HepG2 (cell line): ENCODE results near the gene MYO16.

ENCODE experiments used
- ASH2L ChIP-seq: fragments of 300-600, 200-600 bp; sonication (generic); IDR thresholded peaks from 2 replicates; pipeline ENCODE4 v1.7.0; 2017; ENCODE audit warnings: low read depth, mild to moderate bottlenecking, moderate library complexity, mixed read lengths, low read length; ENCODE audit not compliant: insufficient read length
- CBFB ChIP-seq: sonication (generic); formaldehyde crosslinking; IDR thresholded peaks from 2 replicates; pipeline ENCODE4 v1.4.0; 2020; ENCODE audit warnings: missing genetic modification reagents
- ELK4 ChIP-seq: sonication (generic); formaldehyde crosslinking; IDR thresholded peaks from 2 replicates; pipeline ENCODE4 v1.9.0; 2021; ENCODE audit warnings: missing genetic modification reagents, borderline replicate concordance
- ZNF451 ChIP-seq: sonication (generic); formaldehyde crosslinking; IDR thresholded peaks from 2 replicates; pipeline ENCODE4 v1.5.0; 2020; ENCODE audit warnings: mild to moderate bottlenecking, missing genetic modification reagents
- TF ChIP-seq, protein P1 (sequence below): sonication (generic); formaldehyde crosslinking; IDR thresholded peaks from 2 replicates; pipeline ENCODE4 v1.5.0; 2020; ENCODE audit warnings: mild to moderate bottlenecking, missing genetic modification reagents, moderate library complexity
- TF ChIP-seq, protein P2 (sequence below): sonication (generic); formaldehyde crosslinking; IDR thresholded peaks from 2 replicates; pipeline ENCODE4 v1.4.0; 2020; ENCODE audit warnings: missing genetic modification reagents, borderline replicate concordance

DNA sequence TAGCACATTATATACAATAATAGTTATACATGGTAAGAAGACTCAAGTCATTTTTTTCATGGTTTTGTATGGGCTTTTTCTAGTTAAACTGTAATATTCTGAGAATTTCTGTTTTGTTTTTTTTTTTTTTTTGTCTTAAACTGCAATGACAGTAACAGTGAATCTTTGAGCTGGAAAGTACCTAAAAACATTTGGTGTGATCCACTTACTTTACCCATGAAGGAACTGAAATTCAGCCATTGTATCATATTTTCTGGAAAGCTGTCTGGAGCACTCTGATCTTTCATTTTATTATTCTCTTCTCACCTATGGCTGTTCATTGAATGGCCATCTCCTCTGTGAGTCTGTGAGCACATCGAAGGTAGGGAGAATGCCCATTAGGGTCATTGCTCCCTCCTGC lies 37.8 kb downstream of the MYO16 start:
- no peak for TF ChIP-seq ELK4 (CRISPR knock-in tag)
- TF ChIP-seq CBFB (CRISPR knock-in tag): no peak
- TF ChIP-seq, protein P1, sequence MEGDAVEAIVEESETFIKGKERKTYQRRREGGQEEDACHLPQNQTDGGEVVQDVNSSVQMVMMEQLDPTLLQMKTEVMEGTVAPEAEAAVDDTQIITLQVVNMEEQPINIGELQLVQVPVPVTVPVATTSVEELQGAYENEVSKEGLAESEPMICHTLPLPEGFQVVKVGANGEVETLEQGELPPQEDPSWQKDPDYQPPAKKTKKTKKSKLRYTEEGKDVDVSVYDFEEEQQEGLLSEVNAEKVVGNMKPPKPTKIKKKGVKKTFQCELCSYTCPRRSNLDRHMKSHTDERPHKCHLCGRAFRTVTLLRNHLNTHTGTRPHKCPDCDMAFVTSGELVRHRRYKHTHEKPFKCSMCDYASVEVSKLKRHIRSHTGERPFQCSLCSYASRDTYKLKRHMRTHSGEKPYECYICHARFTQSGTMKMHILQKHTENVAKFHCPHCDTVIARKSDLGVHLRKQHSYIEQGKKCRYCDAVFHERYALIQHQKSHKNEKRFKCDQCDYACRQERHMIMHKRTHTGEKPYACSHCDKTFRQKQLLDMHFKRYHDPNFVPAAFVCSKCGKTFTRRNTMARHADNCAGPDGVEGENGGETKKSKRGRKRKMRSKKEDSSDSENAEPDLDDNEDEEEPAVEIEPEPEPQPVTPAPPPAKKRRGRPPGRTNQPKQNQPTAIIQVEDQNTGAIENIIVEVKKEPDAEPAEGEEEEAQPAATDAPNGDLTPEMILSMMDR (CRISPR knock-in tag): no peak
- no peak for TF ChIP-seq ASH2L
- TF ChIP-seq ZNF451: no peak
- TF ChIP-seq, protein P2, sequence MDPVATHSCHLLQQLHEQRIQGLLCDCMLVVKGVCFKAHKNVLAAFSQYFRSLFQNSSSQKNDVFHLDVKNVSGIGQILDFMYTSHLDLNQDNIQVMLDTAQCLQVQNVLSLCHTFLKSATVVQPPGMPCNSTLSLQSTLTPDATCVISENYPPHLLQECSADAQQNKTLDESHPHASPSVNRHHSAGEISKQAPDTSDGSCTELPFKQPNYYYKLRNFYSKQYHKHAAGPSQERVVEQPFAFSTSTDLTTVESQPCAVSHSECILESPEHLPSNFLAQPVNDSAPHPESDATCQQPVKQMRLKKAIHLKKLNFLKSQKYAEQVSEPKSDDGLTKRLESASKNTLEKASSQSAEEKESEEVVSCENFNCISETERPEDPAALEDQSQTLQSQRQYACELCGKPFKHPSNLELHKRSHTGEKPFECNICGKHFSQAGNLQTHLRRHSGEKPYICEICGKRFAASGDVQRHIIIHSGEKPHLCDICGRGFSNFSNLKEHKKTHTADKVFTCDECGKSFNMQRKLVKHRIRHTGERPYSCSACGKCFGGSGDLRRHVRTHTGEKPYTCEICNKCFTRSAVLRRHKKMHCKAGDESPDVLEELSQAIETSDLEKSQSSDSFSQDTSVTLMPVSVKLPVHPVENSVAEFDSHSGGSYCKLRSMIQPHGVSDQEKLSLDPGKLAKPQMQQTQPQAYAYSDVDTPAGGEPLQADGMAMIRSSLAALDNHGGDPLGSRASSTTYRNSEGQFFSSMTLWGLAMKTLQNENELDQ (CRISPR knock-in tag): no peak
